C4-2B (cell line): ENCODE measurements around the gene KDSR.

Experiments used
- H3K27ac ChIP-seq: fragments of 450-650 bp; 2 replicates; pipeline ENCODE4 v1.5.1; 2017
- CTCF ChIP-seq: fragments of 450-650 bp; conservative IDR thresholded peaks from 2 replicates; pipeline ENCODE4 v1.5.1; 2017; ENCODE audit warnings: mild to moderate bottlenecking
- ZFX ChIP-seq: fragments of 450-650 bp; IDR thresholded peaks from 2 replicates; pipeline ENCODE4 v1.6.1; 2017

KDSR gene

GRCh38 chr18:63302636-63303405 is 64.2 kb downstream of the KDSR start:
- TF ChIP-seq CTCF (no peak), ZFX (no peak)
- no peak overlapping the region for H3K27ac ChIP-seq

- TF ChIP-seq ZFX (no peak), CTCF (no peak)
- no peak overlapping the region for H3K27ac ChIP-seq
Measured at GRCh38 chr18:63302220-63302619, 64.8 kb downstream of the KDSR start.

GRCh38 chr18:63301434-63301833 is 65.6 kb downstream of the KDSR start:
- H3K27ac ChIP-seq = no peak overlapping the region
- TF ChIP-seq CTCF (no peak), ZFX (no peak)

GRCh38 chr18:63299837-63300745 is 66.9 kb downstream of the KDSR start:
- H3K27ac ChIP-seq = no peak overlapping the region
- TF ChIP-seq ZFX (no peak), CTCF (no peak)

GRCh38 chr18:63298400-63299365 is 68.3 kb downstream of the KDSR start:
- H3K27ac ChIP-seq = no peak overlapping the region
- TF ChIP-seq ZFX (no peak), CTCF (no peak)

GRCh38 chr18:63297687-63298399 is 69.2 kb downstream of the KDSR start:
- TF ChIP-seq CTCF = no peak
- TF ChIP-seq ZFX = no peak
- H3K27ac ChIP-seq = no peak overlapping the region
